Activated T-helper 17 cell treated with anti-CD3 and anti-CD28 coated beads, Interleukin-2, amount 50 U/mL, for 72 hours (primary cell): ENCODE data around the gene HIP1. TPM values are rescaled to one million over a fixed set of nuclear protein-coding genes. Genes with fewer than 3 reads are reported as not detected.
"Not testable (repeated sequence)": the region's sequence is repeated elsewhere in the genome, so short reads cannot be mapped to it uniquely, and the experiment has no call there.

ENCODE experiments used
- ATAC-seq: fragments of 150-1000 bp; cut with Tn5 transposase; replicated peaks from 2 replicates; pipeline ENCODE4 v1.10.0; 2021; ENCODE audit warnings: mild to moderate bottlenecking, moderate library complexity
- H3K27ac Mint-ChIP-seq: one replicate; pipeline ENCODE4 v1.8.0; 2022; ENCODE audit warnings: mixed read lengths
- H3K27me3 Mint-ChIP-seq: one replicate; pipeline ENCODE4 v1.8.0; 2022; ENCODE audit warnings: mixed read lengths
- H3K36me3 Mint-ChIP-seq: one replicate; pipeline ENCODE4 v1.8.0; 2022; ENCODE audit warnings: low read depth, mild to moderate bottlenecking, mixed read lengths
- H3K4me1 Mint-ChIP-seq: one replicate; pipeline ENCODE4 v1.8.0; 2022; ENCODE audit warnings: mixed read lengths
- H3K4me3 Mint-ChIP-seq: one replicate; pipeline ENCODE4 v1.8.0; 2022; ENCODE audit warnings: mild to moderate bottlenecking, mixed read lengths
- H3K9me3 Mint-ChIP-seq: one replicate; pipeline ENCODE4 v1.8.0; 2022; ENCODE audit warnings: mixed read lengths
- total RNA-seq, 2 donors: library from RNA; stranded (reverse); gene quantifications; one replicate each; pipeline ENCODE4 v1.2.3, GENCODE V29; 2022

The HIP1 gene
- total RNA-seq, 2 donors from 2014 or later: 9.8 to 13.0 TPM

DNA sequence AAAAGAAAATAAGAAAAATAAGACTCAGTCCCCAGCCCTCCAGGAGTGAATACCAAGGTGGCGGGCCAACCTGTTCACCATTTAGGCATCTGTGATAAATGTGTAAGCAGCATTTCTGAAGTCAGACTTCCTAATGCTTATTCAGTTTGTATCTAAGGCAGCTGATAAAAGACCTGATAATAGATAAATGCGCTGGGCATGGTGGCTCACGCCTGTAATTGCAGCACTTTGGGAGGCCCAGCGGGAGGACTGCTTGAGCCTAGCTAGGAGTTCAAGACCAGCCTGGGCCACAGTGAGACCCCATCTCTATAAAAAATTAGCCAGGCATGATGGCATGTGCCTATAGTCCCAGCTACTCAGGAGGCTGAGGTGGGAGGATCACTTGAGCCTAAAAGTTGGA, 143.0 kb downstream of the HIP1 start:
- H3K27me3 Mint-ChIP-seq: no peaks in the 10 kb centered on the region
- no peaks in the 10 kb centered on the region for H3K9me3 Mint-ChIP-seq
- H3K27ac Mint-ChIP-seq: no peak overlapping the region
- no peak overlapping the region for H3K4me3 Mint-ChIP-seq
- H3K4me1 Mint-ChIP-seq: peaks cover 20% of the 10 kb centered on the region
- ATAC-seq: no peak
- peaks cover 7% of the 10 kb centered on the region for H3K36me3 Mint-ChIP-seq

- not testable (repeated sequence) for H3K4me3 Mint-ChIP-seq, H3K9me3 Mint-ChIP-seq
Observed at GRCh38 chr7:75593500-75594184, 145.1 kb downstream of the HIP1 start.

DNA sequence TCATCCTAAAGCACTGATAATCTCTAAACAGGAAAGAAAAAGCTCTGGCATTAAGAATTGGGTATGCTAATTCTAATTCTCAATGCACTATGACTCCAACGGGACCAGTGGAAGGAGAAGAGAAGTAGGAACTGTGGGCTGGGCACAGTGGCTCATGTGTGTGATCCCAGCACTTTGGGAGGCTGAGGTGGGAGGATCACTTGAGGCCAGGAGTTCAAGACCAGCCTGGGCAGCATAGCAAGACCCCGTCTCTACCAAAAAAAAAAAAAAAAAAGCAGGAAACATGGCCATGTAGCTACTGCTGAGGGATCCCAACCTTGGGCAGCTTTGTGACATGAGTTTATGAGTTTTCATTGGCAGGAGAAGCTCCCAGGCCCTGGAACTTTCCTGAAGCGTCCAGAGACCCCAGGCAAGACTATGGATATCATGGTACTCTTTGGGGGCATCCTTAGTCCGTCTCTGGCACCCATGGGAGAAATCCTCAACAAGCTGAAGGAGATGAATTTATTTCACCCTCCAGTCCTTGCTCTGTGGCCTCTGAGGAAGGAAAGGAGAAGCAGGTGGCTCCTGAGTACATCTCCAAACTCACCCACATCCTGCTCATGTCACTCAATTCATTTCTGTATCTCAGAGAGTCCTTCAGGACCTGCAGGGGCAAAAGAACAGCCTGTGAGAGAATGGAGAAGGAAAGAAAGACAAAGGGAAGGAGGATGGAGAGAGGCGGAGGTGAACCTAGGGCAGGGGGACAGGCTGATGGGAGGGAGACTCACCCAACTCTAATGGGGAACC, 147.1 kb downstream of the HIP1 start:
- Mint-ChIP-seq H3K4me1 (peaks cover 16% of the 10 kb centered on the region), H3K27ac (no peak overlapping the region), H3K36me3 (peaks cover 7% of the 10 kb centered on the region)

More at GRCh38 chr7:75593500-75594184, 145.1 kb downstream of the HIP1 start:
- not testable (repeated sequence) for H3K36me3 Mint-ChIP-seq, ATAC-seq, H3K27me3 Mint-ChIP-seq
- Mint-ChIP-seq H3K27ac (peak overlapping the region; percentile 91), H3K4me1 (peaks cover 20% of the 10 kb centered on the region)

GRCh38 chr7:75590373-75591005, 148.3 kb downstream of the HIP1 start:
- Mint-ChIP-seq H3K27ac (no peak overlapping the region), H3K27me3 (no peaks in the 10 kb centered on the region), H3K9me3 (no peaks in the 10 kb centered on the region), H3K4me3 (no peak overlapping the region), H3K4me1 (peaks cover 14% of the 10 kb centered on the region), H3K36me3 (peaks cover 7% of the 10 kb centered on the region)
- ATAC-seq: no peak

More for the DNA sequence above, 147.1 kb downstream of the HIP1 start:
- Mint-ChIP-seq H3K27me3 (no peaks in the 10 kb centered on the region), H3K9me3 (no peaks in the 10 kb centered on the region), H3K4me3 (no peak overlapping the region)
- ATAC-seq: no peak

- Mint-ChIP-seq H3K27me3 (no peaks in the 10 kb centered on the region), H3K4me3 (no peak overlapping the region), H3K36me3 (no peaks in the 10 kb centered on the region), H3K9me3 (no peaks in the 10 kb centered on the region), H3K4me1 (no peaks in the 10 kb centered on the region), H3K27ac (peak overlapping the region; percentile 25)
- ATAC-seq: no peak
Observed at GRCh38 chr7:75584354-75584753, 154.4 kb downstream of the HIP1 start.

GRCh38 chr7:75583255-75583654, 155.5 kb downstream of the HIP1 start:
- Mint-ChIP-seq H3K9me3 (no peaks in the 10 kb centered on the region), H3K27me3 (no peaks in the 10 kb centered on the region), H3K4me3 (no peak overlapping the region), H3K4me1 (no peaks in the 10 kb centered on the region), H3K27ac (no peak overlapping the region), H3K36me3 (no peaks in the 10 kb centered on the region)
- no peak for ATAC-seq

DNA sequence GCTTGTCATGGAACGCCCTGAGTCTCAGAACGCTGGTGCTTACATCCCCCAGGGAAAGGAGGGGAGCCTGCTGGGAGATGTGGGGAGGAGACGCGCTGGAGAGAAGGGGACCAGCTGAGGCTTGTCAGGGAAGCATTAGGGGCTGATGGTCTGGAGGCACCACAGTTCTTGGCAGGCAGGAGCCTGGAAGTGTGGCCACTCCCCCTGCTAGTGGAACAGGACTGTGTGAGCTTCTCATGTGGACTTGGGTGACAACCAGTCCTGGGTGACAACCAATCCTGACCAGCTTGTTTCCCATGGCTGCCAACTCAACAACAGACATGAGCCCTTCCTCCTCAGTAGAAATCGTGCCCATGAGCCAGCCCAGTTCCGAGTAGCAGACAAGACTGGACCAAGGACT, 158.8 kb downstream of the HIP1 start:
- no peaks in the 10 kb centered on the region for H3K9me3 Mint-ChIP-seq
- H3K4me3 Mint-ChIP-seq: no peak overlapping the region
- ATAC-seq: no peak
- H3K36me3 Mint-ChIP-seq: no peaks in the 10 kb centered on the region
- no peaks in the 10 kb centered on the region for H3K4me1 Mint-ChIP-seq
- H3K27ac Mint-ChIP-seq: no peak overlapping the region
- no peaks in the 10 kb centered on the region for H3K27me3 Mint-ChIP-seq

DNA sequence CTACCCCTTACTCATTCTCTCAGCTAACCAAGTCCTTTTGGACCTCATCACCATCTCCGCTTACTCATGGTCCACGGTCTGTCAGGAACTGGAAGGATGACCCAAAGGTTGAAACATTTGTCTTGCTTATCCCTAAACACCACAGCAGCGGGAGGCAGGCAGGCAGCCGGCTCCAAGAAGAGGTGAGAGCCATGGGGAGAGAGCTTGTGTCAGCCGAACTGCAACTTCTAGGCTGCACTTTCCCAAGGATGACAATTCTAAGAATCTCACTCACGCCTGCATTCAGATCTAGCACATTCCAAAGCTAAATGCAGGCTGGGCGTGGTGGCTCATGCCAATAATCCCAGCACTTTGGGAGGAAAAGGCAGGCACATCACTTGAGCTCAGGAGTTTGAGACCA, 160.7 kb downstream of the HIP1 start:
- no peak overlapping the region for H3K4me3 Mint-ChIP-seq
- H3K27ac Mint-ChIP-seq: no peak overlapping the region
- no peaks in the 10 kb centered on the region for H3K9me3 Mint-ChIP-seq
- ATAC-seq: no peak
- H3K36me3 Mint-ChIP-seq: no peaks in the 10 kb centered on the region
- H3K27me3 Mint-ChIP-seq: no peaks in the 10 kb centered on the region
- no peaks in the 10 kb centered on the region for H3K4me1 Mint-ChIP-seq

DNA sequence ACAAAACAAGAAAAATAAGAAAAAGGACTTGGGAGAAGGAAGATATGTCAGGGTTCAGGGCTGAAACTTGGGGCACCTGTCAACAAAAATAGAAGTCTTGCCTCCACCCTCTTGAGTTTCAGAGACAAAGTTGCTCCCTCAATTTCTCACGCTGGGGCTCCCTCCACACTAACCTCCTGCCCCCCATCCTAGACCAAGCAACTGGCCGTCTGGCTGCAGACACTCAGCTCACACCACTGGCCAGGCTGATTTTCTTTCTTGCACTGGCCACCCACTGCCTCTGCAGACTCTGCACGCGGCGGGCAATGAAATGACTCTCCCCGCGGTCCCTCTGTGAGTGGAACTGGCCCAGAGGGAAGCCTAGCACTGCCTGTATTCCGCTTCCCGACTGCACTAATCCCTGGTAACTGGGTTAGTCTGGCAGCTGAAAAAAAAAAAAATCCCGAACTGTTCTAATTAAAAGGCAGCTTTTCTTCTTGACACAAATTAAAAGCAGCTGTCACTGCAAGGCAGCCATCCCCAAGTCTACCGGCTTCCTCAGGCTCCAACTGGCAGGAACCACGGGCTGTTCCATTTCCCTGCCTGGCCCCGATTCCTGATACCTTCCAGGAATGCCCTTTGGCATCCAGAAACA, 163.1 kb downstream of the HIP1 start:
- no peak for ATAC-seq
- Mint-ChIP-seq H3K36me3 (no peaks in the 10 kb centered on the region), H3K4me1 (no peaks in the 10 kb centered on the region), H3K9me3 (no peaks in the 10 kb centered on the region), H3K4me3 (no peak overlapping the region), H3K27ac (no peak overlapping the region), H3K27me3 (no peaks in the 10 kb centered on the region)

- Mint-ChIP-seq H3K27ac (no peak overlapping the region), H3K36me3 (no peaks in the 10 kb centered on the region), H3K4me1 (no peaks in the 10 kb centered on the region), H3K9me3 (no peaks in the 10 kb centered on the region), H3K27me3 (no peaks in the 10 kb centered on the region), H3K4me3 (no peak overlapping the region)
- ATAC-seq: no peak
Observed at GRCh38 chr7:75573477-75574019, 165.2 kb downstream of the HIP1 start.

- no peak overlapping the region for H3K27ac Mint-ChIP-seq
- ATAC-seq: no peak
- H3K4me1 Mint-ChIP-seq: no peaks in the 10 kb centered on the region
- H3K36me3 Mint-ChIP-seq: no peaks in the 10 kb centered on the region
- no peak overlapping the region for H3K4me3 Mint-ChIP-seq
- no peaks in the 10 kb centered on the region for H3K27me3 Mint-ChIP-seq
- no peaks in the 10 kb centered on the region for H3K9me3 Mint-ChIP-seq
Observed at GRCh38 chr7:75572814-75573213, 165.9 kb downstream of the HIP1 start.

- H3K27me3 Mint-ChIP-seq: no peaks in the 10 kb centered on the region
- H3K27ac Mint-ChIP-seq: no peak overlapping the region
- H3K4me1 Mint-ChIP-seq: no peaks in the 10 kb centered on the region
- H3K4me3 Mint-ChIP-seq: no peak overlapping the region
- no peak for ATAC-seq
- H3K9me3 Mint-ChIP-seq: no peaks in the 10 kb centered on the region
- no peaks in the 10 kb centered on the region for H3K36me3 Mint-ChIP-seq
Observed at GRCh38 chr7:75572396-75572795, 166.3 kb downstream of the HIP1 start.

- Mint-ChIP-seq H3K27me3 (no peaks in the 10 kb centered on the region), H3K9me3 (no peaks in the 10 kb centered on the region), H3K36me3 (no peaks in the 10 kb centered on the region), H3K4me3 (no peak overlapping the region), H3K27ac (no peak overlapping the region), H3K4me1 (no peaks in the 10 kb centered on the region)
- no peak for ATAC-seq
Observed at GRCh38 chr7:75571209-75571608, 167.5 kb downstream of the HIP1 start.

DNA sequence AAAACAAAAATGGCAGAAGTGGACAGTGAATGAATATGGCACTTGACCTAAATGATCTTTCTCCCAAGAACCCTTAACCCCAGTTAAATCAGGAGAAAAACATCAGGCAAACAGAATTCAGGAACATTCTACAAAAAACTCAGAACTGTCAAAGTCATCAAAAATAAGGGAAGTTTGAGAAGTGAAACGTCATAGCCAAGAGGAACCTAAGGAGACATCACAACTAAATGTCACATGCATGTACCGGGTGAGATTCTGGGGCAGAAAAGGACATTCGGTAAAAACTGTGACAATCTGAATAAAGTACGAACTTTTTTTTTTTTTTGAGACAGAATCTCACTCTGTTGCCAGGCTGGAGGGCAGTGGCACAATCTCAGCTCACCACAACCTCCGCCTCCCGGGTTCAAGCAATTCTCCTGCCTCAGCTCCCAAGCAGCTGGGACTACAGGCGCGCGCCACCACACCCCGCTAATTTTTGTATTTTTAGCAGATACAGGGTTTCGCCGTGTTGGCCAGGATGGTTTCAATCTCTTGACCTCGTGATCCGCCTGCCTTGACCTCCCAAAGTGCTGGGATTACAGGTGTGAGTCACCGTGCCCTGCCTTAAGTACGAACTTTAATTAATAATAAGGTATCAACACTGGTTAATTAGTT, 169.0 kb downstream of the HIP1 start:
- H3K9me3 Mint-ChIP-seq, H3K4me1 Mint-ChIP-seq, H3K27ac Mint-ChIP-seq, ATAC-seq, H3K27me3 Mint-ChIP-seq, H3K4me3 Mint-ChIP-seq, H3K36me3 Mint-ChIP-seq: not testable (repeated sequence)
